HG02884 (cell line): ENCODE measurements around the gene CS.

Experiments used
- ATAC-seq: cut with Tn5 transposase; IDR thresholded peaks from one replicate; pipeline ENCODE4 v1.9.1; 2021; ENCODE audit warnings: mild to moderate bottlenecking, moderate library complexity; ENCODE audit not compliant: unreplicated experiment

Gene CS

DNA sequence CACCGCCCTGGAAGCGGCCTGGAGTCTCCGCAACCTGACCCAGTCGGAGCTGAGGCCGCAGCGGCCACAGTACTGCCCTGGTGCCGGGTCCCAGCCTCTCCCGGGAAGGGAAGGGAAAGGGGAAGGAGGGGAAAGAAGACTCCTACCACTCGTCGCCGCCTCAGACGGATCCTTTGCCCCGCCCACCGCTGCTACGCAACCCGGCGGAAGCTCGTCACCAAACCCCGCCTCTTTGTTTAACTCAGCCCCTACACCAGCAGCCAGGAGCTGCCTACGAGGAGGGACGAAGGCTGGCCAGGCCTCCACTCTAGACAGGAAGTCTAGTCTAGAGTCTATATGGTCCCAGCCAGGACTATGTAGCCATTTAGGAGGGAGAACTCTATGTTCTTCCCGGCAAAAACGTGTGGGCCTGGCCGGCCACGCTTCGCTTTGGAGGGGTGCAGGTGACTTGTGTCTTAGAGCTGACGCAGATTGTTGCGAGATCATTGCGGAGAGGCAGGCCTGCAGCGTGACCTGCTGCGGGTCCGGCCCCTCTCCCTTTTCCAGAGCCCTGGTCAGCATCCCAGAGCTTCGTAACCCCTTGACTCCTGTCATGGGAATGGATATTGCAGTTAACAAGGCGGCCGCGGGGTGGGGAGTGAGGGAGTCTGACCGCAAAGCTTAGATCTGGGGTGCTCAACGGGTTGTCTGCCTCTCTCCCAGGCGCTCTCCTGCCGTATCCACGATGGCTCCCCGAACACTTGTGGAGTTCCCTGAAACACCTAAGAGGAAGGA, 78.2 kb downstream of the CS start, which contains the start of gene RNF41:
TSS of gene RNF41 (minus strand) at position 166 of the 774 bp plus-strand sequence. CDS start 7,875 bp downstream, outside the sequence.
- ATAC-seq = peak; percentile 73
